ENCODE measurements around the gene KCNH4. TPM values are rescaled to one million over a fixed set of nuclear protein-coding genes. Genes with fewer than 3 reads are reported as not detected.

The KCNH4 gene
- total RNA-seq, 1 experiment from 2014 or later = not detected

GRCh38 chr17:42201458-42201772 is 20.5 kb upstream of the KCNH4 start:
- Histone ChIP-seq H3K4me2 (ENCODE audit: low read length) (no peak overlapping the region), H3K9ac (ENCODE audit: low read length) (no peak overlapping the region), H3K9me2 (ENCODE audit: insufficient read depth) (no peaks in the 10 kb centered on the region), H3K27me3 (ENCODE audit: insufficient read depth, low read length) (no peaks in the 10 kb centered on the region), H3K27ac (ENCODE audit: low read depth, low read length) (no peak overlapping the region), H3K36me3 (ENCODE audit: control insufficient read depth in 1 of 2, insufficient read depth in 2 of 2, low read length in 2 of 2) (no peaks in the 10 kb centered on the region), H2AFZ (ENCODE audit: low read depth, low read length, poor library complexity, severe bottlenecking) (no peak overlapping the region), H4K20me1 (ENCODE audit: insufficient read depth) (no peaks in the 10 kb centered on the region), H3K79me2 (ENCODE audit: insufficient read depth, low read length) (no peaks in the 10 kb centered on the region), H3K9me3 (ENCODE audit: control insufficient read depth in 1 of 2, insufficient read depth in 1 of 2, low read depth in 1 of 2, low read length in 2 of 2) (no peaks in the 10 kb centered on the region), H3K4me3 (replicated peaks in 1 of 2; ENCODE audit: low read depth in 1 of 2, low read length in 2 of 2) (no peak overlapping the region), H3K4me1 (ENCODE audit: control insufficient read depth in 1 of 2, insufficient read depth in 2 of 2, low read length in 2 of 2) (no peaks in the 10 kb centered on the region)
- intact Hi-C loops (cut with micrococcal nuclease) = no loop called here
- CTCF ChIA-PET = no interaction called here
- BruUV-seq (replicated peaks) = no TSS peak
- DNase-seq (ENCODE audit: low read depth, low spot score) = no peak
- no peak for TF ChIP-seq TCF7L2 (IDR thresholded peaks at IDR 0.05; ENCODE audit: borderline replicate concordance, extremely low read depth, insufficient read depth, insufficient read length)
- TF ChIP-seq, protein P1, sequence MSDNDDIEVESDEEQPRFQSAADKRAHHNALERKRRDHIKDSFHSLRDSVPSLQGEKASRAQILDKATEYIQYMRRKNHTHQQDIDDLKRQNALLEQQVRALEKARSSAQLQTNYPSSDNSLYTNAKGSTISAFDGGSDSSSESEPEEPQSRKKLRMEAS (IDR thresholded peaks at IDR 0.05) = no peak
- no peak for TF ChIP-seq FOSL1 (IDR thresholded peaks at IDR 0.05; ENCODE audit: low read depth)
- TF ChIP-seq ZNF274 (IDR thresholded peaks at IDR 0.05; ENCODE audit: low read depth, low read length) = no peak
- TF ChIP-seq, protein P2, sequence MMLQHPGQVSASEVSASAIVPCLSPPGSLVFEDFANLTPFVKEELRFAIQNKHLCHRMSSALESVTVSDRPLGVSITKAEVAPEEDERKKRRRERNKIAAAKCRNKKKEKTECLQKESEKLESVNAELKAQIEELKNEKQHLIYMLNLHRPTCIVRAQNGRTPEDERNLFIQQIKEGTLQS (IDR thresholded peaks at IDR 0.05) = no peak
- no peak for TF ChIP-seq POLR2A (IDR thresholded peaks at IDR 0.05; ENCODE audit: borderline replicate concordance, extremely low read depth, insufficient read depth, insufficient read length)
- no peak for TF ChIP-seq EGR1 (IDR thresholded peaks at IDR 0.05; ENCODE audit: low read depth)
- no peak for TF ChIP-seq EZH2phosphoT487 (IDR thresholded peaks at IDR 0.05; ENCODE audit: borderline replicate concordance)
- TF ChIP-seq POLR2AphosphoS5 (IDR thresholded peaks at IDR 0.05; ENCODE audit: low read depth, low read length) = no peak
- no peak for TF ChIP-seq SRF (IDR thresholded peaks at IDR 0.05; ENCODE audit: low read depth)
- TF ChIP-seq CBX3 (IDR thresholded peaks at IDR 0.05; ENCODE audit: low read depth) = no peak
- no peak for TF ChIP-seq JUND (IDR thresholded peaks at IDR 0.05)
- ATAC-seq = no peak
- RAD21 ChIA-PET (ENCODE audit: low non-redundant PET in 1 of 2, low total read pairs in 2 of 2, uncharacterized antibody in 2 of 2, unreplicated experiment in 2 of 2) = no interaction called here
- POLR2A ChIA-PET = no interaction called here

All from HCT116 (cell line).